IPS DF 6.9 (cell line): ENCODE data around the gene DTNBP1.

Source experiments
- DNase-seq: peaks from one replicate; pipeline ENCODE4 v3.0.0-alpha.2; 2013; ENCODE audit warnings: low read depth, low spot score
- H3K27ac ChIP-seq: one replicate; pipeline ENCODE4 v1.5.1; 2013; ENCODE audit warnings: low read length, control low read depth
- H3K27me3 ChIP-seq: 2 replicates; pipeline ENCODE4 v1.6.1; 2013; ENCODE audit warnings: mild to moderate bottlenecking, low read length; ENCODE audit not compliant: control insufficient read depth, insufficient read depth
- H3K36me3 ChIP-seq: 2 replicates; pipeline ENCODE4 v1.6.1; 2013; ENCODE audit warnings: low read length; ENCODE audit not compliant: control insufficient read depth, insufficient read depth
- H3K4me1 ChIP-seq: 2 replicates; pipeline ENCODE4 v1.6.1; 2013; ENCODE audit warnings: low read length; ENCODE audit not compliant: control insufficient read depth, insufficient read depth
- H3K4me3 ChIP-seq: 2 replicates; pipeline ENCODE4 v1.5.1; 2013; ENCODE audit warnings: mild to moderate bottlenecking, low read length
- H3K9me3 ChIP-seq: 2 replicates; pipeline ENCODE4 v1.6.1; 2013; ENCODE audit warnings: low read length, inconsistent platforms; ENCODE audit not compliant: control insufficient read depth, insufficient read depth
- WGBS: extraction: QIAGEN DNeasy Blood & Tissue Kit; methylation state at CpG from one replicate; pipeline ENCODE4 v1.1.7; 2013; ENCODE audit warnings: mixed read lengths, missing lambda C conversion rate; ENCODE audit not compliant: insufficient read length, insufficient coverage; 5-methylcytosine and 5-hydroxymethylcytosine counted together

DTNBP1 gene

GRCh38 chr6:15662326-15663129 is at the start of gene DTNBP1:
Gene DTNBP1 (minus strand): TSS chr6:15663028. CDS start chr6:15662869, 159 bp downstream.
- no peaks in the 10 kb centered on the region for H3K36me3 ChIP-seq
- no peaks in the 10 kb centered on the region for H3K9me3 ChIP-seq
- H3K4me3 ChIP-seq: peak within 1 kb of the TSS; percentile 49
- 0 out of 2 replicates have a peak, but pooled peaks cover 2% of the 10 kb centered on the region for H3K4me1 ChIP-seq
- DNase-seq: no peak
- WGBS: no CpG with 5 or more reads among the region's 98 CpGs
- no peak within 1 kb of the TSS for H3K27ac ChIP-seq
- peaks cover 5% of the 10 kb centered on the region; the same call in 1 of the 2 replicates for H3K27me3 ChIP-seq

GRCh38 chr6:15709651-15710269 is 46.9 kb upstream of the DTNBP1 start:
- Histone ChIP-seq H3K27me3 (no peaks in the 10 kb centered on the region), H3K36me3 (no peaks in the 10 kb centered on the region), H3K4me3 (no peak overlapping the region), H3K4me1 (no peaks in the 10 kb centered on the region), H3K27ac (no peak overlapping the region), H3K9me3 (no peaks in the 10 kb centered on the region)
- no peak for DNase-seq
- no CpG with 5 or more reads among the region's 2 CpGs for WGBS

- Histone ChIP-seq H3K4me3 (no peak overlapping the region), H3K27ac (no peak overlapping the region), H3K4me1 (no peaks in the 10 kb centered on the region), H3K36me3 (no peaks in the 10 kb centered on the region), H3K9me3 (no peaks in the 10 kb centered on the region), H3K27me3 (no peaks in the 10 kb centered on the region)
- no CpG with 5 or more reads among the region's 5 CpGs for WGBS
- no peak for DNase-seq
Observed at GRCh38 chr6:15708231-15708630, 45.4 kb upstream of the DTNBP1 start.

- Histone ChIP-seq H3K27ac (no peak overlapping the region), H3K36me3 (no peaks in the 10 kb centered on the region), H3K4me1 (no peaks in the 10 kb centered on the region), H3K27me3 (no peaks in the 10 kb centered on the region), H3K4me3 (no peak overlapping the region), H3K9me3 (no peaks in the 10 kb centered on the region)
- WGBS: no CpG with 5 or more reads among the region's 3 CpGs
- no peak for DNase-seq
Observed at GRCh38 chr6:15705981-15706380, 43.2 kb upstream of the DTNBP1 start.

- WGBS: no CpG with 5 or more reads among the region's 1 CpG
Observed at GRCh38 chr6:15698471-15698870, 35.6 kb upstream of the DTNBP1 start.

GRCh38 chr6:15697895-15698294 is 35.1 kb upstream of the DTNBP1 start:
- Histone ChIP-seq H3K36me3 (no peaks in the 10 kb centered on the region), H3K9me3 (no peaks in the 10 kb centered on the region), H3K27me3 (no peaks in the 10 kb centered on the region), H3K27ac (no peak overlapping the region), H3K4me1 (no peaks in the 10 kb centered on the region), H3K4me3 (no peak overlapping the region)
- no CpG with 5 or more reads among the region's 4 CpGs for WGBS
- DNase-seq: no peak

More at GRCh38 chr6:15698471-15698870, 35.6 kb upstream of the DTNBP1 start:
- no peaks in the 10 kb centered on the region for H3K36me3 ChIP-seq
- no peak overlapping the region for H3K27ac ChIP-seq
- no peaks in the 10 kb centered on the region for H3K4me1 ChIP-seq
- no peaks in the 10 kb centered on the region for H3K9me3 ChIP-seq
- no peaks in the 10 kb centered on the region for H3K27me3 ChIP-seq
- no peak overlapping the region for H3K4me3 ChIP-seq
- no peak for DNase-seq

- Histone ChIP-seq H3K27me3 (no peaks in the 10 kb centered on the region), H3K36me3 (no peaks in the 10 kb centered on the region), H3K4me3 (no peak overlapping the region), H3K27ac (no peak overlapping the region), H3K4me1 (no peaks in the 10 kb centered on the region), H3K9me3 (no peaks in the 10 kb centered on the region)
- WGBS: no CpG with 5 or more reads among the region's 23 CpGs
- DNase-seq: peak; percentile 70
Observed at GRCh38 chr6:15691250-15691869, 28.5 kb upstream of the DTNBP1 start.

- Histone ChIP-seq H3K4me3 (no peak overlapping the region), H3K9me3 (no peaks in the 10 kb centered on the region), H3K4me1 (no peaks in the 10 kb centered on the region), H3K27ac (no peak overlapping the region), H3K27me3 (no peaks in the 10 kb centered on the region), H3K36me3 (no peaks in the 10 kb centered on the region)
- DNase-seq: no peak
Observed at GRCh38 chr6:15690510-15690909, 27.7 kb upstream of the DTNBP1 start.

- Histone ChIP-seq H3K4me3 (no peak overlapping the region), H3K36me3 (no peaks in the 10 kb centered on the region), H3K27ac (no peak overlapping the region), H3K9me3 (no peaks in the 10 kb centered on the region), H3K4me1 (0 out of 2 replicates have a peak, but pooled peaks cover 2% of the 10 kb centered on the region), H3K27me3 (no peaks in the 10 kb centered on the region)
- no peak for DNase-seq
- WGBS: no CpG with 5 or more reads among the region's 5 CpGs
Observed at GRCh38 chr6:15689586-15690482, 27.0 kb upstream of the DTNBP1 start.

- H3K4me3 ChIP-seq: no peak overlapping the region
- no peaks in the 10 kb centered on the region for H3K36me3 ChIP-seq
- H3K4me1 ChIP-seq: 0 out of 2 replicates have a peak, but pooled peaks cover 2% of the 10 kb centered on the region
- no peak overlapping the region for H3K27ac ChIP-seq
- H3K9me3 ChIP-seq: no peaks in the 10 kb centered on the region
- H3K27me3 ChIP-seq: no peaks in the 10 kb centered on the region
- DNase-seq: no peak
Observed at GRCh38 chr6:15685619-15686018, 22.8 kb upstream of the DTNBP1 start.
